Measurements from ENCODE around the gene TMEM25. TPM values are rescaled to one million over a fixed set of nuclear protein-coding genes. Genes with fewer than 3 reads are reported as not detected.

Gene TMEM25
- polyA plus RNA-seq, 1 experiment: 30.2 TPM

DNA sequence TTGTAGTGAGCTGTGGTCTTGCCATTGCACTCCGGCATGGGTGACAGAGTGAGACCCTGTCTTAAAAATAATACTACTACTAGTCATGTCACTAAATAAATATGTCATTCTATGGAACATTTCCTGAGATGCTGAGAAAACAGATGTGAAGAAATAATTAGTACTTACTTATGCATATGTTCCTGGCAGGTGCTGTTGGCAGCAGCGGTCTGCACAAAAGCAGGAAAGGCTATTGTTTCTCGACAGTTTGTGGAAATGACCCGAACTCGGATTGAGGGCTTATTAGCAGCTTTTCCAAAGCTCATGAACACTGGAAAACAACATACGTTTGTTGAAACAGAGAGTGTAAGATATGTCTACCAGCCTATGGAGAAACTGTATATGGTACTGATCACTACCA lies 50.1 kb downstream of the TMEM25 start:
- Histone ChIP-seq H3K27me3 (ENCODE audit: control insufficient read depth, insufficient read depth, low read length) (no peaks in the 10 kb centered on the region), H3K36me3 (ENCODE audit: control insufficient read depth, insufficient read depth, low read length) (peaks cover 13% of the 10 kb centered on the region), H3K4me3 (ENCODE audit: low read depth, low read length) (no peak overlapping the region)
- CTCF ChIA-PET: no interaction called here
- TF ChIP-seq, protein P1, sequence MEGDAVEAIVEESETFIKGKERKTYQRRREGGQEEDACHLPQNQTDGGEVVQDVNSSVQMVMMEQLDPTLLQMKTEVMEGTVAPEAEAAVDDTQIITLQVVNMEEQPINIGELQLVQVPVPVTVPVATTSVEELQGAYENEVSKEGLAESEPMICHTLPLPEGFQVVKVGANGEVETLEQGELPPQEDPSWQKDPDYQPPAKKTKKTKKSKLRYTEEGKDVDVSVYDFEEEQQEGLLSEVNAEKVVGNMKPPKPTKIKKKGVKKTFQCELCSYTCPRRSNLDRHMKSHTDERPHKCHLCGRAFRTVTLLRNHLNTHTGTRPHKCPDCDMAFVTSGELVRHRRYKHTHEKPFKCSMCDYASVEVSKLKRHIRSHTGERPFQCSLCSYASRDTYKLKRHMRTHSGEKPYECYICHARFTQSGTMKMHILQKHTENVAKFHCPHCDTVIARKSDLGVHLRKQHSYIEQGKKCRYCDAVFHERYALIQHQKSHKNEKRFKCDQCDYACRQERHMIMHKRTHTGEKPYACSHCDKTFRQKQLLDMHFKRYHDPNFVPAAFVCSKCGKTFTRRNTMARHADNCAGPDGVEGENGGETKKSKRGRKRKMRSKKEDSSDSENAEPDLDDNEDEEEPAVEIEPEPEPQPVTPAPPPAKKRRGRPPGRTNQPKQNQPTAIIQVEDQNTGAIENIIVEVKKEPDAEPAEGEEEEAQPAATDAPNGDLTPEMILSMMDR (IDR thresholded peaks at IDR 0.05; ENCODE audit: insufficient read depth, low read depth, low read length): no peak
- DNase-seq (ENCODE audit: low read depth): no peak
- POLR2A ChIA-PET: no interaction called here

Other genes starting within 250 kb of the TMEM25 start
- not detected in 2 replicates for gene CD3E, start 226.5 kb upstream of the TMEM25 start, polyA plus RNA-seq (2011; rRNA removed)
- not detected in 2 replicates for gene CD3D, start 188.5 kb upstream of the TMEM25 start, polyA plus RNA-seq (2011; rRNA removed)
- not detected in 2 replicates for gene CD3G, start 186.8 kb upstream of the TMEM25 start, polyA plus RNA-seq (2011; rRNA removed)
- gene UBE4A, start 171.6 kb upstream of the TMEM25 start, polyA plus RNA-seq (2011; rRNA removed): 15.9 and 24.7 TPM in 2 replicates
- gene ATP5MG, start 129.6 kb upstream of the TMEM25 start, polyA plus RNA-seq (2011; rRNA removed): 170 and 266 TPM in 2 replicates
- gene KMT2A, start 94.7 kb upstream of the TMEM25 start, polyA plus RNA-seq (2011; rRNA removed): 19.8 and 21.9 TPM in 2 replicates
- not detected in 2 replicates for gene TTC36, start 3.7 kb upstream of the TMEM25 start, polyA plus RNA-seq (2011; rRNA removed)
- 34.8 and 41.4 TPM in 2 replicates for gene IFT46, start 34.7 kb downstream of the TMEM25 start, polyA plus RNA-seq (2011; rRNA removed)
- gene ARCN1, start 41.2 kb downstream of the TMEM25 start, polyA plus RNA-seq (2011; rRNA removed): 206 and 286 TPM in 2 replicates
- gene PHLDB1, start 76.4 kb downstream of the TMEM25 start, polyA plus RNA-seq (2011; rRNA removed): 51.1 and 74.7 TPM in 2 replicates
- gene TREH, start 148.5 kb downstream of the TMEM25 start, polyA plus RNA-seq (2011; rRNA removed): not detected in 2 replicates

All from BJ (cell line).